Right lobe of liver (tissue), 6 donors: ENCODE data around the gene FOXA2. TPM values are rescaled to one million over a fixed set of nuclear protein-coding genes. Genes with fewer than 3 reads are reported as not detected.

Experiments used
- ATAC-seq, 4 donors: fragments of 200-7000 bp; cut with Tn5 transposase; one replicate each; pipeline ENCODE4 v1.9.1; 2020; ENCODE audit warnings: mild to moderate bottlenecking in 4 of 4, moderate library complexity in 4 of 4
- DNase-seq, 3 donors: peaks; one replicate each; pipeline ENCODE4 v3.0.0-alpha.2; 2020
- H3K27ac ChIP-seq, 3 donors: fragments of 200-600 bp; one replicate each; pipeline ENCODE4 v1.8.0; 2022
- H3K27me3 ChIP-seq, 2 donors: fragments of 200-600 bp; one replicate each; pipeline ENCODE4 v1.8.0; 2022
- H3K36me3 ChIP-seq, 4 donors: fragments of 200-600 bp; sonication (generic) in 1 of 4; one replicate each; pipeline versions ENCODE4 v1.5.1 to v1.8.0; 2017 to 2022; ENCODE audit warnings: control low read depth in 1 of 4
- H3K4me1 ChIP-seq, 4 donors: fragments of 200-600 bp; sonication (generic) in 1 of 4; one replicate each; pipeline versions ENCODE4 v1.5.1 to v1.8.0; 2017 to 2022; ENCODE audit warnings: control low read depth in 1 of 4
- H3K4me3 ChIP-seq, 3 donors: fragments of 200-600 bp; one replicate each; pipeline ENCODE4 v1.8.0; 2022
- H3K9me3 ChIP-seq, 4 donors: fragments of 200-600 bp; sonication (generic) in 1 of 4; one replicate each; pipeline versions ENCODE4 v1.5.1 to v1.8.0; 2017 to 2022; ENCODE audit warnings: control low read depth in 1 of 4
- POLR2A ChIP-seq: fragments of 450-650 bp; IDR thresholded peaks from one replicate; pipeline ENCODE4 v1.6.1; 2017; ENCODE audit warnings: antibody characterized with exemption, mild to moderate bottlenecking
- WGBS: methylation state at CpG from one replicate; pipeline ENCODE4 v1.1.6; 2018; ENCODE audit warnings: low coverage, low lambda C conversion rate; ENCODE audit not compliant: insufficient coverage; ENCODE audit errors: missing lambda C conversion rate; 5-methylcytosine and 5-hydroxymethylcytosine counted together
- intact Hi-C, 2 donors: fragments of 100-400 bp; cut with DNase I; formaldehyde crosslinking; loops; one replicate each; pipeline versions ENCODE4 v1.11.2 to v1.14.1; 2022
- total RNA-seq, 6 experiments: library from RNA; depleted of rRNA in 2 of 6; stranded (reverse); fragments of >200 nt in 2 of 6; fragmentation: NEBNext Ultra II Directional in 3 of 6; extraction: Animal tissue kit (Norgen Biotek cat#: 25700) in 3 of 6; gene quantifications; one replicate each; pipeline versions ENCODE4 v1.1.0 to v1.2.4, GENCODE V29; 2016 to 2023
- TF ChIP-seq, protein P1 (sequence below), 4 donors: fragments of 200-600 bp in 3 of 4; fragments of 450-650 bp in 1 of 4; IDR thresholded peaks; one replicate each; pipeline versions ENCODE4 v1.5.1 to v1.8.0; 2016 to 2022; ENCODE audit warnings: antibody characterized with exemption in 4 of 4, mild to moderate bottlenecking in 2 of 4
- donor health status: DM: no; HTN: yes; CAD: no.
- donor health status: DM: no; HTN: no; CAD: no.
- donor health status: DM: no; HTN: no; CAD: no.
- donor health status: DM: no; HTN: yes; CAD: no.
- donor health status: DM: no; HTN: yes; CAD: no.

FOXA2 gene
- total RNA-seq, 6 experiments from 2014 or later = 11.8 to 28.7 (median 21.2) TPM

- DNase-seq (no peak), ATAC-seq (no peak)
- H3K4me3 ChIP-seq = no peak overlapping the region
- TF ChIP-seq, protein P1, sequence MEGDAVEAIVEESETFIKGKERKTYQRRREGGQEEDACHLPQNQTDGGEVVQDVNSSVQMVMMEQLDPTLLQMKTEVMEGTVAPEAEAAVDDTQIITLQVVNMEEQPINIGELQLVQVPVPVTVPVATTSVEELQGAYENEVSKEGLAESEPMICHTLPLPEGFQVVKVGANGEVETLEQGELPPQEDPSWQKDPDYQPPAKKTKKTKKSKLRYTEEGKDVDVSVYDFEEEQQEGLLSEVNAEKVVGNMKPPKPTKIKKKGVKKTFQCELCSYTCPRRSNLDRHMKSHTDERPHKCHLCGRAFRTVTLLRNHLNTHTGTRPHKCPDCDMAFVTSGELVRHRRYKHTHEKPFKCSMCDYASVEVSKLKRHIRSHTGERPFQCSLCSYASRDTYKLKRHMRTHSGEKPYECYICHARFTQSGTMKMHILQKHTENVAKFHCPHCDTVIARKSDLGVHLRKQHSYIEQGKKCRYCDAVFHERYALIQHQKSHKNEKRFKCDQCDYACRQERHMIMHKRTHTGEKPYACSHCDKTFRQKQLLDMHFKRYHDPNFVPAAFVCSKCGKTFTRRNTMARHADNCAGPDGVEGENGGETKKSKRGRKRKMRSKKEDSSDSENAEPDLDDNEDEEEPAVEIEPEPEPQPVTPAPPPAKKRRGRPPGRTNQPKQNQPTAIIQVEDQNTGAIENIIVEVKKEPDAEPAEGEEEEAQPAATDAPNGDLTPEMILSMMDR (IDR thresholded peaks at IDR 0.05) = no peak
- TF ChIP-seq POLR2A = no peak
- H3K27ac ChIP-seq = no peak overlapping the region
- no peaks in the 10 kb centered on the region for H3K9me3 ChIP-seq
- peaks cover 0 to 6% (median 0%) of the 10 kb centered on the region in 4 donors for H3K36me3 ChIP-seq
- intact Hi-C loops = no loop called here
- H3K27me3 ChIP-seq = no peaks in the 10 kb centered on the region
- H3K4me1 ChIP-seq = peaks cover 0 to 22% (median 11%) of the 10 kb centered on the region in 4 donors
- 41% methylated on average over 6 of the region's 6 CpGs for WGBS
Measured at GRCh38 chr20:22559711-22560318, 24.6 kb downstream of the FOXA2 start.

GRCh38 chr20:22557403-22558276, 26.7 kb downstream of the FOXA2 start:
- H3K9me3 ChIP-seq = no peaks in the 10 kb centered on the region
- intact Hi-C loops = no loop called here
- WGBS = 62% methylated on average over 5 of the region's 13 CpGs
- TF ChIP-seq POLR2A = no peak
- TF ChIP-seq, protein P1 (IDR thresholded peaks at IDR 0.05) = no peak
- ATAC-seq (peak in 3 of 4 donors; percentile 29 to 50 (median 33)), DNase-seq (no peak)
- no peak overlapping the region for H3K4me3 ChIP-seq
- peaks cover 0 to 1% (median under 1%) of the 10 kb centered on the region in 4 donors for H3K4me1 ChIP-seq
- no peaks in the 10 kb centered on the region for H3K27me3 ChIP-seq
- H3K27ac ChIP-seq = no peak overlapping the region
- H3K36me3 ChIP-seq = no peaks in the 10 kb centered on the region

GRCh38 chr20:22556565-22557056, 27.8 kb downstream of the FOXA2 start:
- ATAC-seq = no peak
- no peak for TF ChIP-seq POLR2A
- TF ChIP-seq, protein P1 (IDR thresholded peaks at IDR 0.05) = no peak
- intact Hi-C loops = no loop called here
- Histone ChIP-seq H3K36me3 (no peaks in the 10 kb centered on the region), H3K4me1 (no peaks in the 10 kb centered on the region), H3K27me3 (no peaks in the 10 kb centered on the region), H3K27ac (no peak overlapping the region), H3K4me3 (no peak overlapping the region), H3K9me3 (no peaks in the 10 kb centered on the region)
- no peak for DNase-seq
- WGBS = 57% methylated on average over 8 of the region's 8 CpGs

GRCh38 chr20:22555791-22556564, 28.4 kb downstream of the FOXA2 start:
- Histone ChIP-seq H3K36me3 (no peaks in the 10 kb centered on the region), H3K27ac (no peak overlapping the region), H3K4me1 (no peaks in the 10 kb centered on the region), H3K9me3 (no peaks in the 10 kb centered on the region), H3K4me3 (no peak overlapping the region), H3K27me3 (no peaks in the 10 kb centered on the region)
- 56% methylated on average over 5 of the region's 5 CpGs for WGBS
- DNase-seq (no peak), ATAC-seq (no peak)
- intact Hi-C loops = no loop called here
- no peak for TF ChIP-seq POLR2A
- TF ChIP-seq, protein P1 (IDR thresholded peaks at IDR 0.05) = no peak
